ENCODE data around the gene RMP24.

Gene RMP24

DNA sequence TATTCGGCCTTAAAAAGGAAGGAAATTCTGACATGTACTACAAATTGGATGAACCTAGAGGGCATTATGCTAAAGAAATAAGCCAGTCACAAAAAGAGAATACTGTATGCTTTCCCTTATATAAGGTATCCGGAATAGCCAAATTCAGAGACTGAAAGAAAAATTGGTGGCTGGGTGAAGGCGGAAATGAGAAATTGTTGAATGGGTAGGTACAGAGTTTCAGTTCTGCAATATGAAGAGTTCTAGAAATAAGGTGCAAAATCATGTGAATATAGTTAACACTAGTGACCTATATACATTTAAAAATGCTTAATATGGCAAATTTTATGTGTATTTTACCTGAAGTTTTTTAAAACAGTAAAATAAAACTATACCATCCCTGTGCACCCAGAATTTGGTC lies 43.1 kb downstream of the RMP24 start:
- Histone ChIP-seq H2AK5ac (ENCODE audit: low read depth, low read length) (no peak overlapping the region), H4K5ac (ENCODE audit: low read depth, low read length) (no peak overlapping the region), H2BK120ac (ENCODE audit: low read depth, low read length) (no peak overlapping the region), H3K14ac (replicated peaks; ENCODE audit: low read depth, low read length) (no peak overlapping the region), H4K91ac (ENCODE audit: insufficient read depth, low read depth, low read length) (no peak overlapping the region), H3K27me3 (ENCODE audit: control insufficient read depth, insufficient read depth, low read length) (no peaks in the 10 kb centered on the region), H3K18ac (ENCODE audit: low read depth, low read length) (no peak overlapping the region), H4K8ac (ENCODE audit: low read depth in 2 of 2, low read length in 2 of 2) (no peak overlapping the region), H3K4ac (ENCODE audit: low read depth, low read length) (no peak overlapping the region), H3K4me2 (ENCODE audit: low read depth, low read length) (no peak overlapping the region), H3K56ac (ENCODE audit: extremely low read depth, insufficient read depth, low read length) (no peak overlapping the region), H2AFZ (replicated peaks; ENCODE audit: low read length, poor library complexity) (no peak overlapping the region), H2BK5ac (ENCODE audit: low read depth, low read length, poor library complexity, severe bottlenecking) (no peak overlapping the region), H3K36me3 (ENCODE audit: control insufficient read depth, insufficient read depth, low read length) (no peaks in the 10 kb centered on the region), H3K9me3 (ENCODE audit: control insufficient read depth, insufficient read depth, low read length) (no peaks in the 10 kb centered on the region), H3K4me1 (ENCODE audit: control insufficient read depth, insufficient read depth, low read length) (peaks cover 2% of the 10 kb centered on the region; the same call in 1 of the 2 replicates), H3K9me1 (ENCODE audit: insufficient read depth, low read length) (no peaks in the 10 kb centered on the region), H2BK15ac (ENCODE audit: low read depth, low read length) (no peak overlapping the region), H3K4me3 (ENCODE audit: insufficient read depth, low read depth, low read length) (no peak overlapping the region), H3K79me1 (ENCODE audit: low read depth in 1 of 2, low read length in 2 of 2) (no peaks in the 10 kb centered on the region), H4K20me1 (ENCODE audit: insufficient read depth, low read length) (no peaks in the 10 kb centered on the region), H3K23ac (ENCODE audit: low read depth, low read length) (no peak overlapping the region), H2AK9ac (replicated peaks; ENCODE audit: low read depth, low read length, poor library complexity) (no peak overlapping the region), H2BK20ac (ENCODE audit: low read depth, low read length) (no peak overlapping the region), H3K9ac (ENCODE audit: low read depth, low read length) (no peak overlapping the region), H3K27ac (ENCODE audit: insufficient read depth, low read length) (no peak overlapping the region)
- TF ChIP-seq CEBPB (IDR thresholded peaks at IDR 0.05; ENCODE audit: low read depth, low read length): no peak
- TF ChIP-seq FOS (IDR thresholded peaks at IDR 0.05; ENCODE audit: low read depth, low read length): no peak
- TF ChIP-seq MAZ (IDR thresholded peaks at IDR 0.05; ENCODE audit: borderline replicate concordance, low read depth, low read length): no peak
- intact Hi-C loops (cut with micrococcal nuclease) (loop anchor here (2.0 to 5.0 kb wide), 2 partner anchors 81 to 742 kb away; no protein-coding TSS in a partner anchor), dilution Hi-C loops (cut with HindIII; ENCODE audit: low sequenced_read_pairs, unreplicated experiment) (no loop called here), in situ Hi-C loops (cut with MboI; ENCODE audit: low sequenced_read_pairs) (loop anchor here (5.0 kb wide), 1 partner anchor 267 kb away; no protein-coding TSS in a partner anchor)
- POLR2A ChIA-PET (ENCODE audit: unreplicated experiment): no interaction called here
- CTCF ChIA-PET: no interaction called here
- no CpG with 5 or more reads among the region's 3 CpGs for WGBS, 2 experiments (ENCODE audit: extremely low coverage in 2 of 2, insufficient read length in 1 of 2)
- DNase-seq: no peak
- BruUV-seq (replicated peaks): no TSS peak
- no peak for ATAC-seq (ENCODE audit: low read depth)

All from IMR-90 (cell line).